Measurements from ENCODE around the gene RABL2A. TPM values are rescaled to one million over a fixed set of nuclear protein-coding genes. Genes with fewer than 3 reads are reported as not detected.

RABL2A gene
- total RNA-seq, 4 donors from 2014 or later = 6.7 to 26.5 (median 14.3) TPM

GRCh38 chr2:113672326-113672932 is 45.4 kb downstream of the RABL2A start:
- Histone ChIP-seq H3K27ac (no peak overlapping the region), H3K4me3 (no peak overlapping the region)
- DNase-seq = no peak

GRCh38 chr2:113675875-113676274 is 48.8 kb downstream of the RABL2A start:
- no peak overlapping the region for H3K27ac ChIP-seq
- no peak for DNase-seq
- H3K4me1 ChIP-seq = no peaks in the 10 kb centered on the region
- H3K36me3 ChIP-seq = no peaks in the 10 kb centered on the region
- H3K9me3 ChIP-seq = no peaks in the 10 kb centered on the region
- H3K4me3 ChIP-seq = no peak overlapping the region
- no peak for TF ChIP-seq POLR2A (IDR thresholded peaks at IDR 0.05)
- TF ChIP-seq, protein P1, sequence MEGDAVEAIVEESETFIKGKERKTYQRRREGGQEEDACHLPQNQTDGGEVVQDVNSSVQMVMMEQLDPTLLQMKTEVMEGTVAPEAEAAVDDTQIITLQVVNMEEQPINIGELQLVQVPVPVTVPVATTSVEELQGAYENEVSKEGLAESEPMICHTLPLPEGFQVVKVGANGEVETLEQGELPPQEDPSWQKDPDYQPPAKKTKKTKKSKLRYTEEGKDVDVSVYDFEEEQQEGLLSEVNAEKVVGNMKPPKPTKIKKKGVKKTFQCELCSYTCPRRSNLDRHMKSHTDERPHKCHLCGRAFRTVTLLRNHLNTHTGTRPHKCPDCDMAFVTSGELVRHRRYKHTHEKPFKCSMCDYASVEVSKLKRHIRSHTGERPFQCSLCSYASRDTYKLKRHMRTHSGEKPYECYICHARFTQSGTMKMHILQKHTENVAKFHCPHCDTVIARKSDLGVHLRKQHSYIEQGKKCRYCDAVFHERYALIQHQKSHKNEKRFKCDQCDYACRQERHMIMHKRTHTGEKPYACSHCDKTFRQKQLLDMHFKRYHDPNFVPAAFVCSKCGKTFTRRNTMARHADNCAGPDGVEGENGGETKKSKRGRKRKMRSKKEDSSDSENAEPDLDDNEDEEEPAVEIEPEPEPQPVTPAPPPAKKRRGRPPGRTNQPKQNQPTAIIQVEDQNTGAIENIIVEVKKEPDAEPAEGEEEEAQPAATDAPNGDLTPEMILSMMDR (IDR thresholded peaks at IDR 0.05) = no peak
- H3K27me3 ChIP-seq = no peaks in the 10 kb centered on the region

More at GRCh38 chr2:113672326-113672932, 45.4 kb downstream of the RABL2A start:
- TF ChIP-seq, protein P1 (IDR thresholded peaks at IDR 0.05) = no peak
- TF ChIP-seq POLR2A (IDR thresholded peaks at IDR 0.05) = no peak
- Histone ChIP-seq H3K4me1 (no peaks in the 10 kb centered on the region), H3K27me3 (no peaks in the 10 kb centered on the region), H3K9me3 (no peaks in the 10 kb centered on the region), H3K36me3 (no peaks in the 10 kb centered on the region)

- Histone ChIP-seq H3K27me3 (no peaks in the 10 kb centered on the region), H3K9me3 (no peaks in the 10 kb centered on the region), H3K27ac (no peak overlapping the region), H3K4me3 (no peak overlapping the region), H3K4me1 (no peaks in the 10 kb centered on the region), H3K36me3 (no peaks in the 10 kb centered on the region)
- no peak for TF ChIP-seq POLR2A (IDR thresholded peaks at IDR 0.05)
- TF ChIP-seq, protein P1 (IDR thresholded peaks at IDR 0.05) = no peak
- DNase-seq = no peak
Observed at GRCh38 chr2:113676623-113677266, 49.7 kb downstream of the RABL2A start.

GRCh38 chr2:113677330-113677729 is 50.3 kb downstream of the RABL2A start:
- H3K27ac ChIP-seq = no peak overlapping the region
- TF ChIP-seq, protein P1 (IDR thresholded peaks at IDR 0.05) = no peak
- TF ChIP-seq POLR2A (IDR thresholded peaks at IDR 0.05) = no peak
- DNase-seq = no peak

DNA sequence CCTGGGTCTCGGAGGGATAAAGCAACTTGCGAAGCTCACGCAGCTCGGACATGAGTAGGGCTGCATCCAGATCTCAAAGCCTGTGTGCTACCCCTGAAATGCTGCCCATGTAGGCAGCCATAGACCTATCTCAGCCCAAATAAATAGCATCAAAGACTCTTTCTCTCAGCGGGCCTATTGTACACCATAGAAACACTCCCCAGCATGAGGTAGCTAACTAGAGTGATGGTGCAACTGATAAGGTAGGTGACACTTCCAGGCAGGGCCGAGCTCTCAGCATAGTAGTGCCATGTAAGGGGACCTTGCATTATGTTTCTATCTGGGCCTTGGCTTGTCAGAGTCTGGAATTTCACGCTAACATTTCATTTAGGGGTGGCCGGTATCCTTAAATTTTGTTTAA is 52.4 kb downstream of the RABL2A start:
- H3K27me3 ChIP-seq = no peaks in the 10 kb centered on the region
- DNase-seq = no peak
- H3K4me1 ChIP-seq = no peaks in the 10 kb centered on the region
- H3K36me3 ChIP-seq = no peaks in the 10 kb centered on the region
- H3K9me3 ChIP-seq = no peaks in the 10 kb centered on the region
- TF ChIP-seq, protein P1 (IDR thresholded peaks at IDR 0.05) = no peak
- no peak for TF ChIP-seq POLR2A (IDR thresholded peaks at IDR 0.05)
- H3K4me3 ChIP-seq = no peak overlapping the region
- H3K27ac ChIP-seq = no peak overlapping the region

More at GRCh38 chr2:113677330-113677729, 50.3 kb downstream of the RABL2A start:
- no peaks in the 10 kb centered on the region for H3K4me1 ChIP-seq
- H3K9me3 ChIP-seq = no peaks in the 10 kb centered on the region
- no peak overlapping the region for H3K4me3 ChIP-seq
- H3K27me3 ChIP-seq = no peaks in the 10 kb centered on the region
- no peaks in the 10 kb centered on the region for H3K36me3 ChIP-seq
